GM20431 (cell line): Measurements from ENCODE around the gene GMCL1.

Source experiments
- in situ Hi-C: fragments of 300-500 bp; cut with MseI, MboI; formaldehyde crosslinking; loops from one replicate; pipeline ENCODE4 v1.15.0; 2020; ENCODE audit warnings: low sequenced_read_pairs; ENCODE audit not compliant: unreplicated experiment

The GMCL1 gene

GRCh38 chr2:69829256-69830044 lies at the start of gene GMCL1:
Gene GMCL1, plus strand, starts transcription at chr2:69829660. Its CDS starts 233 bp downstream, at chr2:69829893.
- in situ Hi-C loops, result no loop called here

- in situ Hi-C loops, result no loop called here
Measured at GRCh38 chr2:69780921-69781320, 48.5 kb upstream of the GMCL1 start.

- in situ Hi-C loops, result no loop called here
Measured at GRCh38 chr2:69781321-69782248, 47.9 kb upstream of the GMCL1 start.

GRCh38 chr2:69784228-69784627 lies 45.2 kb upstream of the GMCL1 start:
- in situ Hi-C loops, result no loop called here

- in situ Hi-C loops, result no loop called here
Measured at GRCh38 chr2:69785358-69785757, 44.1 kb upstream of the GMCL1 start.

GRCh38 chr2:69786052-69786560 lies 43.4 kb upstream of the GMCL1 start:
- in situ Hi-C loops, result no loop called here

GRCh38 chr2:69789175-69789721 lies 40.2 kb upstream of the GMCL1 start:
- in situ Hi-C loops, result no loop called here

GRCh38 chr2:69789772-69790600 lies 39.5 kb upstream of the GMCL1 start:
- in situ Hi-C loops, result no loop called here

GRCh38 chr2:69790601-69790959 lies 38.9 kb upstream of the GMCL1 start:
- in situ Hi-C loops, result no loop called here

- in situ Hi-C loops, result no loop called here
Measured at GRCh38 chr2:69791045-69791444, 38.4 kb upstream of the GMCL1 start.

- in situ Hi-C loops, result no loop called here
Measured at GRCh38 chr2:69796174-69796573, 33.3 kb upstream of the GMCL1 start.

- in situ Hi-C loops, result no loop called here
Measured at GRCh38 chr2:69797235-69797634, 32.2 kb upstream of the GMCL1 start.

GRCh38 chr2:69797836-69798289 lies 31.6 kb upstream of the GMCL1 start:
- in situ Hi-C loops, result no loop called here

- in situ Hi-C loops, result no loop called here
Measured at GRCh38 chr2:69798290-69798908, 31.1 kb upstream of the GMCL1 start.

- in situ Hi-C loops, result no loop called here
Measured at GRCh38 chr2:69798909-69799526, 30.4 kb upstream of the GMCL1 start.

- in situ Hi-C loops, result loop anchor here (25.0 kb wide), 1 partner anchor 240 kb away; no protein-coding TSS in a partner anchor
Measured at GRCh38 chr2:69801745-69802290, 27.6 kb upstream of the GMCL1 start.

- in situ Hi-C loops, result loop anchor here (25.0 kb wide), 1 partner anchor 241 kb away; no protein-coding TSS in a partner anchor
Measured at GRCh38 chr2:69802781-69803367, 26.6 kb upstream of the GMCL1 start.

- in situ Hi-C loops, result loop anchor here (25.0 kb wide), 1 partner anchor 242 kb away; no protein-coding TSS in a partner anchor
Measured at GRCh38 chr2:69804416-69804815, 25.0 kb upstream of the GMCL1 start.
